Activated CD8-positive, alpha-beta T cell treated with anti-CD3 and anti-CD28 coated beads for 36 hours (primary cell): ENCODE data around the gene CLASRP. TPM values are rescaled to one million over a fixed set of nuclear protein-coding genes. Genes with fewer than 3 reads are reported as not detected.

Experiments
- ATAC-seq: fragments of 200-7000 bp; cut with Tn5 transposase; one replicate; pipeline ENCODE4 v1.10.0; 2021; ENCODE audit warnings: mild to moderate bottlenecking, moderate library complexity
- CTCF ChIA-PET: fragments of 350-600 bp; sonication (Branson Sonifier 250); formaldehyde crosslinking; loops from one replicate; lab custom pipeline; 2021; ENCODE audit warnings: antibody characterized with exemption; lab: Charles Lee
- POLR2A ChIA-PET: fragments of 350-600 bp; sonication (Branson Sonifier 250); formaldehyde crosslinking; loops from one replicate; lab custom pipeline; 2021; ENCODE audit warnings: antibody characterized with exemption; lab: Charles Lee
- DNase-seq: peaks from one replicate; pipeline ENCODE4 v3.0.0-alpha.2; 2020
- H3K27ac Mint-ChIP-seq: one replicate; pipeline ENCODE4 v1.8.0; 2021; ENCODE audit warnings: mild to moderate bottlenecking, mixed read lengths
- H3K27me3 Mint-ChIP-seq: one replicate; pipeline ENCODE4 v1.8.0; 2021; ENCODE audit warnings: mixed read lengths
- H3K36me3 Mint-ChIP-seq: one replicate; pipeline ENCODE4 v1.8.0; 2021; ENCODE audit warnings: low read depth, mixed read lengths
- H3K4me1 Mint-ChIP-seq: one replicate; pipeline ENCODE4 v1.8.0; 2021; ENCODE audit warnings: low read depth, mixed read lengths
- H3K4me3 Mint-ChIP-seq: one replicate; pipeline ENCODE4 v1.8.0; 2021; ENCODE audit warnings: mild to moderate bottlenecking, moderate library complexity, mixed read lengths
- H3K9me3 Mint-ChIP-seq: one replicate; pipeline ENCODE4 v1.8.0; 2021; ENCODE audit warnings: mixed read lengths
- CTCF ChIP-seq: fragments of 200-600 bp; IDR thresholded peaks from one replicate; pipeline ENCODE4 v1.8.0; 2022; ENCODE audit warnings: antibody characterized with exemption, mild to moderate bottlenecking
- intact Hi-C: fragments of 100-400 bp; cut with micrococcal nuclease; formaldehyde crosslinking; loops from one replicate; pipeline ENCODE4 v1.10.0; 2022
- total RNA-seq, 2 experiments: library from RNA; stranded (reverse); gene quantifications; one replicate each; pipeline ENCODE4 v1.2.3, GENCODE V29; 2021

CLASRP gene
- total RNA-seq, 2 experiments from 2014 or later: 72.7 to 80.5 TPM

GRCh38 chr19:45113628-45114027, 74.8 kb downstream of the CLASRP start:
- intact Hi-C loops: no loop called here
- no peaks in the 10 kb centered on the region for H3K27me3 Mint-ChIP-seq
- ChIA-PET POLR2A (interaction anchor here (1.2 to 2.0 kb wide), 4 partner anchors 10 to 37 kb away, joined by 3 to 11 read pairs (median 4); partner anchors contain the start of genes PPP1R37 and ZNF296), CTCF (interaction anchor here (0.8 to 3.5 kb wide), 4 partner anchors 10 to 54 kb away, joined by 3 to 25 read pairs (median 5); no protein-coding TSS in a partner anchor)
- no peak for TF ChIP-seq CTCF
- ATAC-seq (no peak), DNase-seq (no peak)
- peaks cover 67% of the 10 kb centered on the region for H3K4me1 Mint-ChIP-seq
- H3K27ac Mint-ChIP-seq: no peak overlapping the region
- no peaks in the 10 kb centered on the region for H3K9me3 Mint-ChIP-seq
- no peaks in the 10 kb centered on the region for H3K36me3 Mint-ChIP-seq
- no peak overlapping the region for H3K4me3 Mint-ChIP-seq

- Mint-ChIP-seq H3K9me3 (no peaks in the 10 kb centered on the region), H3K36me3 (no peaks in the 10 kb centered on the region), H3K4me1 (peaks cover 69% of the 10 kb centered on the region), H3K27ac (no peak overlapping the region), H3K27me3 (no peaks in the 10 kb centered on the region), H3K4me3 (no peak overlapping the region)
- no peak for DNase-seq
- no peak for ATAC-seq
- TF ChIP-seq CTCF: no peak
- intact Hi-C loops: no loop called here
- ChIA-PET CTCF (interaction anchor here (2.2 to 3.5 kb wide), 2 partner anchors 11 to 55 kb away, joined by 6 to 25 read pairs; no protein-coding TSS in a partner anchor), POLR2A (interaction anchor here (1.1 to 2.0 kb wide), 2 partner anchors 21 to 22 kb away, joined by 4 to 11 read pairs; partner anchors contain the start of gene PPP1R37)
Observed at GRCh38 chr19:45114116-45114515, 75.3 kb downstream of the CLASRP start.

- intact Hi-C loops: no loop called here
- POLR2A ChIA-PET: interaction anchor here (1.3 kb wide), 1 partner anchor 68 kb away, joined by 3 read pairs; no protein-coding TSS in a partner anchor
Observed at GRCh38 chr19:45115809-45116615, 77.2 kb downstream of the CLASRP start.

GRCh38 chr19:45117167-45117594, 78.3 kb downstream of the CLASRP start:
- CTCF ChIA-PET: interaction anchor here (0.9 to 2.9 kb wide), 3 partner anchors 8 to 25 kb away, joined by 3 to 16 read pairs (median 11); no protein-coding TSS in a partner anchor
- POLR2A ChIA-PET: interaction anchor here (0.9 to 1.9 kb wide), 5 partner anchors 19 to 135 kb away, joined by 3 to 14 read pairs (median 4); partner anchors contain the start of genes PPP1R37 and TRAPPC6A
- Mint-ChIP-seq H3K27ac (peak overlapping the region; percentile 63), H3K4me1 (peaks cover 79% of the 10 kb centered on the region), H3K27me3 (no peaks in the 10 kb centered on the region), H3K36me3 (no peaks in the 10 kb centered on the region), H3K9me3 (no peaks in the 10 kb centered on the region), H3K4me3 (peak overlapping the region; percentile 23)
- ATAC-seq: peak; percentile 77
- intact Hi-C loops: no loop called here
- peak; percentile 93 for DNase-seq
- no peak for TF ChIP-seq CTCF

More at GRCh38 chr19:45115809-45116615, 77.2 kb downstream of the CLASRP start:
- H3K27ac Mint-ChIP-seq: peak overlapping the region; percentile 64
- H3K9me3 Mint-ChIP-seq: no peaks in the 10 kb centered on the region
- no peak for TF ChIP-seq CTCF
- ATAC-seq (no peak), DNase-seq (no peak)
- H3K4me3 Mint-ChIP-seq: no peak overlapping the region
- no peaks in the 10 kb centered on the region for H3K36me3 Mint-ChIP-seq
- CTCF ChIA-PET: interaction anchor here (2.9 kb wide), 1 partner anchor 10 kb away, joined by 16 read pairs; no protein-coding TSS in a partner anchor
- peaks cover 72% of the 10 kb centered on the region for H3K4me1 Mint-ChIP-seq
- H3K27me3 Mint-ChIP-seq: no peaks in the 10 kb centered on the region
